ACC112 (cell line): ENCODE measurements around the gene GPR21.

ENCODE experiments used
- H2AFZ ChIP-seq: fragments of 200-600 bp; sonication (generic); one replicate; pipeline ENCODE4 v1.6.0; 2017; ENCODE audit warnings: antibody characterized with exemption, low read length; ENCODE audit not compliant: unreplicated experiment
- H3K27ac ChIP-seq: fragments of 200-600 bp; sonication (generic); 2 replicates; pipeline ENCODE4 v1.5.1; 2014; ENCODE audit warnings: low read depth, mild to moderate bottlenecking, antibody characterized with exemption, low read length, moderate library complexity
- H3K27me3 ChIP-seq: fragments of 200-600 bp; sonication (generic); 2 replicates; pipeline ENCODE4 v1.6.1; 2014; ENCODE audit warnings: mild to moderate bottlenecking, antibody characterized with exemption, low read length, moderate library complexity, mixed read lengths; ENCODE audit not compliant: insufficient read depth
- H3K36me3 ChIP-seq: fragments of 200-600 bp; sonication (generic); 2 replicates; pipeline ENCODE4 v1.6.1; 2016; ENCODE audit warnings: mild to moderate bottlenecking, antibody characterized with exemption, low read length, moderate library complexity, mixed read lengths; ENCODE audit not compliant: insufficient read depth
- H3K4me1 ChIP-seq: fragments of 200-600 bp; sonication (generic); one replicate; pipeline ENCODE4 v1.6.1; 2016; ENCODE audit warnings: low read length, mixed read lengths; ENCODE audit not compliant: insufficient read depth, unreplicated experiment, control insufficient read depth
- H3K4me3 ChIP-seq: fragments of 200-600 bp; sonication (generic); 2 replicates; pipeline ENCODE4 v1.5.1; 2014; ENCODE audit warnings: mild to moderate bottlenecking, low read depth, low read length
- H3K79me2 ChIP-seq: fragments of 200-600 bp; sonication (generic); one replicate; pipeline ENCODE4 v1.6.0; 2016; ENCODE audit warnings: low read length; ENCODE audit not compliant: control insufficient read depth, unreplicated experiment, insufficient read depth

Gene GPR21

DNA sequence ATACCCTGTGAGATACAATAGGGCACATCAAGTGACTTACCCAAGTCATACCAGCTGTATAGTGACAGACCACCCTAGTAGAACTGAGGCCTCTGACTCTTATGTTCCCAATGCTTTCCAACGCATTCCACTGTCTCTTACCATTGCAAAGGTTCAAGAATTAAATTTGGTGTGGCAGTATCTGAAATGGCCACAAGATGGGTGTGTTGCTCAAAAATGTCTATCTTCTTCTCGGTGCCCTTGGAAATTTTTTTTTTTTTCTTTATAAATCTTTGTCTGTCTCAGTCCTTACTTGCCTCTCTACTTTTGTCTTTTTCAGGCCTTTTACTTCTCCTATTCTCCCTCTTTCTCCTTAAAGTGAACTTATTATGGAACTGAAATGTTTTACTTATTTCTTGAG lies 48.4 kb downstream of the GPR21 start:
- no peak overlapping the region for H2AFZ ChIP-seq
- H3K27me3 ChIP-seq = no peaks in the 10 kb centered on the region
- peaks cover 6% of the 10 kb centered on the region; the same call in 1 of the 2 replicates for H3K36me3 ChIP-seq
- H3K27ac ChIP-seq = no peak overlapping the region
- H3K79me2 ChIP-seq = no peaks in the 10 kb centered on the region
- no peak overlapping the region for H3K4me3 ChIP-seq
- H3K4me1 ChIP-seq = no peaks in the 10 kb centered on the region

- H3K79me2 ChIP-seq = no peaks in the 10 kb centered on the region
- no peak overlapping the region for H3K4me3 ChIP-seq
- no peaks in the 10 kb centered on the region for H3K27me3 ChIP-seq
- no peak overlapping the region for H3K27ac ChIP-seq
- H3K4me1 ChIP-seq = no peaks in the 10 kb centered on the region
- H2AFZ ChIP-seq = no peak overlapping the region
- H3K36me3 ChIP-seq = peaks cover 3% of the 10 kb centered on the region; the same call in 1 of the 2 replicates
These were observed 50.2 kb downstream of the GPR21 start for GRCh38 chr9:123083680-123084079.

DNA sequence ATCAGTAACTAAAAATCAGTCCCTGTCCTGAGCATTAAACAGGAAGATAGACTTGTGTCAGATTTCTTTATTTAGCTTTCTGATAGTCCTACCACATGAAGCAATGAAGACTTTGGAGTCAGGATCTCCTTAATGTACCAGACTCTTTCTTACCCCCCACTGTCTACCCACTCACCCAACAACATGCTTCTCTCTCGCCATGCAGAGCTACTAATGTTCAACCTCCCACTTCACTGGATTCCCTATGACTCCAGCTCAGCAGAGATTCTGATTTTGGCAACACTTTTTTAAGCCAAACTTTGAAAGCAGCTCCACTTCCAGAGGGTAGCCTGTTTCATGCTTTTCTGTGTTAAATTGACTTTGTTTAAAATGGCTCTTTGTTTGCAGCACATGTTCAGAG lies 50.8 kb downstream of the GPR21 start:
- Histone ChIP-seq H3K36me3 (peaks cover 3% of the 10 kb centered on the region; the same call in 1 of the 2 replicates), H3K27me3 (no peaks in the 10 kb centered on the region), H2AFZ (no peak overlapping the region), H3K4me1 (no peaks in the 10 kb centered on the region), H3K4me3 (no peak overlapping the region), H3K79me2 (no peaks in the 10 kb centered on the region), H3K27ac (no peak overlapping the region)
